Measurements from ENCODE around the gene LRGUK. TPM values are rescaled to one million over a fixed set of nuclear protein-coding genes. Genes with fewer than 3 reads are reported as not detected.

LRGUK gene
- total RNA-seq, 1 donor from 2014 or later, result 0.49 TPM

- H3K27ac ChIP-seq, result no peak overlapping the region
- no peak for TF ChIP-seq CTCF (IDR thresholded peaks at IDR 0.05)
- no peak overlapping the region for H3K4me3 ChIP-seq
- H3K9me3 ChIP-seq, result peaks cover 9% of the 10 kb centered on the region
- ATAC-seq, result peak; percentile 67
- H3K36me3 ChIP-seq, result no peaks in the 10 kb centered on the region
- DNase-seq, result no peak
- H3K27me3 ChIP-seq, result no peaks in the 10 kb centered on the region
- H3K4me1 ChIP-seq, result no peaks in the 10 kb centered on the region
- intact Hi-C loops (cut with DNase I), result no loop called here
Measured at GRCh38 chr7:134084488-134085144, 42.5 kb upstream of the LRGUK start.

- DNase-seq (no peak), ATAC-seq (no peak)
Measured at GRCh38 chr7:134085311-134085710, 41.8 kb upstream of the LRGUK start.

GRCh38 chr7:134086998-134087735 lies 40.0 kb upstream of the LRGUK start:
- no peak overlapping the region for H3K27ac ChIP-seq
- TF ChIP-seq CTCF (IDR thresholded peaks at IDR 0.05), result no peak
- peaks cover 9% of the 10 kb centered on the region for H3K9me3 ChIP-seq

More at GRCh38 chr7:134085311-134085710, 41.8 kb upstream of the LRGUK start:
- TF ChIP-seq CTCF (IDR thresholded peaks at IDR 0.05), result no peak
- no peaks in the 10 kb centered on the region for H3K36me3 ChIP-seq
- intact Hi-C loops (cut with DNase I), result no loop called here
- H3K4me1 ChIP-seq, result no peaks in the 10 kb centered on the region
- H3K27me3 ChIP-seq, result no peaks in the 10 kb centered on the region
- no peak overlapping the region for H3K27ac ChIP-seq
- H3K9me3 ChIP-seq, result peaks cover 9% of the 10 kb centered on the region
- H3K4me3 ChIP-seq, result no peak overlapping the region

GRCh38 chr7:134088199-134088598 lies 38.9 kb upstream of the LRGUK start:
- H3K27ac ChIP-seq, result no peak overlapping the region
- no peak for TF ChIP-seq CTCF (IDR thresholded peaks at IDR 0.05)
- peaks cover 9% of the 10 kb centered on the region for H3K9me3 ChIP-seq
- no peaks in the 10 kb centered on the region for H3K4me1 ChIP-seq
- DNase-seq (no peak), ATAC-seq (no peak)
- intact Hi-C loops (cut with DNase I), result no loop called here
- H3K4me3 ChIP-seq, result no peak overlapping the region
- H3K27me3 ChIP-seq, result no peaks in the 10 kb centered on the region
- H3K36me3 ChIP-seq, result no peaks in the 10 kb centered on the region

More at GRCh38 chr7:134086998-134087735, 40.0 kb upstream of the LRGUK start:
- H3K36me3 ChIP-seq, result no peaks in the 10 kb centered on the region
- no peaks in the 10 kb centered on the region for H3K27me3 ChIP-seq
- no peak for DNase-seq
- intact Hi-C loops (cut with DNase I), result no loop called here
- ATAC-seq, result no peak
- H3K4me1 ChIP-seq, result no peaks in the 10 kb centered on the region
- H3K4me3 ChIP-seq, result no peak overlapping the region

- Histone ChIP-seq H3K27ac (no peak overlapping the region), H3K36me3 (no peaks in the 10 kb centered on the region), H3K9me3 (peaks cover 12% of the 10 kb centered on the region), H3K27me3 (no peaks in the 10 kb centered on the region), H3K4me1 (no peaks in the 10 kb centered on the region), H3K4me3 (no peak overlapping the region)
- ATAC-seq (no peak), DNase-seq (no peak)
- TF ChIP-seq CTCF (IDR thresholded peaks at IDR 0.05), result no peak
- intact Hi-C loops (cut with DNase I), result no loop called here
Measured at GRCh38 chr7:134089446-134089845, 37.7 kb upstream of the LRGUK start.

Measured in upper lobe of right lung (tissue), 1 donor.